ENCODE data around the gene TSGA10.
A peak's percentile ranks its signal among the peaks of the same experiment; 100 is the strongest.
"Not testable (repeated sequence)": the region's sequence is repeated elsewhere in the genome, so short reads cannot be mapped to it uniquely, and the experiment has no call there.

TSGA10 gene

DNA sequence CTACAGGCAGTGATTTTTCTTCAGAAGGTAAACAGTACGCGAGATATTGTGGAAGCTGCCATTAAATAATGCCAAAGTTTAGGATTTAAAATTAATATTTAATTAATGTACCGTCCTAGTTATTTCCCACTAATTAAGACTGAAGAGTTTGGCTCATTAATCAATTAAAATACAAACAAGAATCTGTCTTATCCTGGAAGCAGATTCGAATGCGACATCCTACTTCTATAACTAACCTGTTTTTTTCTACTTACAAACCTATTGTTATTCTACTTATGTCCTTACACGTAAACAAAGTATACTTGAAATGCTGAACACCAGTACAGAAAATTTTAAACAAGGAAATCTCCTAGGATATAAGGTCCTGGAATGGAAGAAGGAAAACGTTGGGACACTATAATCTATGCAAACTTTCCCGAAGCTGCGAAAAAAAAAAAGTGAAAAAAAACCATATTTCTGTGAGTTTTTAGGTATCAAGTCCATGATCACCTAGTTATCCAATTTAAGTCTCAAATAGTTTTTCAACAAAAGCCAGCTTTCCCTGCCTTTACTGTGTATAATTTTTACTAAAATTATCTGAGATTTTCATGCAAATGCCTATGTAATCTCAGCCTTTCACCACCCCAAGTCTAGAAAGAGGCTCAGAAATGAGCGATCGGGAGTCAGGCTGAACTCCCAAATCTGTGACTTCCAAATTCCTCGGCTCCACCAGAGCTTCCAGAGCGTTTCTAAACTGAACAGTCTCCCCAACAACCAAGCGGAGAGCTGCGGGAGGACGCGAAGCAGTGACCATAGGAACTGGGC, 14.5 kb downstream of the TSGA10 start:
- TF ChIP-seq, protein P1, sequence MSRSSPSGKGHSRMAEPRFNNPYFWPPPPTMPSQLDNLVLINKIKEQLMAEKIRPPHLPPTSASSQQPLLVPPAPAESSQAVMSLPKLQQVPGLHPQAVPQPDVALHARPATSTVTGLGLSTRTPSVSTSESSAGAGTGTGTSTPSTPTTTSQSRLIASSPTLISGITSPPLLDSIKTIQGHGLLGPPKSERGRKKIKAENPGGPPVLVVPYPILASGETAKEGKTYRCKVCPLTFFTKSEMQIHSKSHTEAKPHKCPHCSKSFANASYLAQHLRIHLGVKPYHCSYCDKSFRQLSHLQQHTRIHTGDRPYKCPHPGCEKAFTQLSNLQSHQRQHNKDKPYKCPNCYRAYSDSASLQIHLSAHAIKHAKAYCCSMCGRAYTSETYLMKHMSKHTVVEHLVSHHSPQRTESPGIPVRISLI (tag by site-specific recombination; IDR thresholded peaks at IDR 0.05) = peak; percentile 74
- TF ChIP-seq ZNF148 (tag by site-specific recombination; IDR thresholded peaks at IDR 0.05; ENCODE audit: borderline replicate concordance) = no peak
- no peaks in the 10 kb centered on the region; the same call in 1 of the 2 replicates for H3K9me3 ChIP-seq (ENCODE audit: control insufficient read depth, insufficient read depth, low read depth, low read length)
- peaks cover 2% of the 10 kb centered on the region; the same call in 1 of the 2 replicates for H3K4me1 ChIP-seq (ENCODE audit: control insufficient read depth, insufficient read depth, low read length)
- H3K27ac ChIP-seq (ENCODE audit: extremely low read depth, low read depth, low read length) = peak overlapping the region; percentile 74; the same call in 1 of the 2 replicates
- H3K4me3 ChIP-seq (ENCODE audit: low read depth, low read length) = peak overlapping the region; percentile 81
- ChIA-PET CTCF (interaction anchor here (0.6 to 1.0 kb wide), 2 partner anchors 10 to 53 kb away, joined by 3 to 7 read pairs; no protein-coding TSS in a partner anchor), POLR2A (interaction anchor here (0.6 to 2.8 kb wide), 14 partner anchors 9 to 230 kb away, joined by 3 to 58 read pairs (median 4); partner anchors contain the start of genes CRACDL, EIF5B, LIPT1 and MITD1)
- H3K36me3 ChIP-seq (ENCODE audit: control insufficient read depth in 2 of 2, insufficient read depth in 1 of 2, low read length in 2 of 2) = no peaks in the 10 kb centered on the region; a peak in 1 of 3 replicates

DNA sequence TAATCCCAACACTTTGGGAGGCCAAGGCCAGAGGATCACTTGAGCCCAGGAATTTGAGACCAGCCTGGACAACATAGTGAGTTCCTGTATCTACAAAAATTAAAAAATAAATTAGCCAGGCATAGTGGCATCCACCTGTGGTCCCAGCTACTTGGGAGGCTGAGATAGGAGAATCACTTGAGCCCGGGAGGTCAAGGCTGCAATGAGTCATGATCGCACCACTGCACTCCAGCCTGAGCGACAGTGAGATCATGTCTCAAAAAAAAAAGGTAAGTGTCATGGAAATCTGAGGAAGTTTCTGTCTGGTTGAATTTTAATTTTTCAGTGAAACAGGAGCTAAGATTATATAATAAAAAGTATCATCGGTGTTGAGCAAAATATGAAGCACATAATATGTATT, 15.7 kb downstream of the TSGA10 start:
- ChIA-PET CTCF (no interaction called here), POLR2A (interaction anchor here (0.6 kb wide), 2 partner anchors 19 to 139 kb away, joined by 3 read pairs; no protein-coding TSS in a partner anchor)
- Histone ChIP-seq H3K27ac (ENCODE audit: extremely low read depth, low read depth, low read length) (no peak overlapping the region), H3K4me3 (ENCODE audit: low read depth, low read length) (no peak overlapping the region), H3K4me1 (ENCODE audit: control insufficient read depth, insufficient read depth, low read length) (peaks cover 2% of the 10 kb centered on the region; the same call in 1 of the 2 replicates), H3K9me3 (ENCODE audit: control insufficient read depth, insufficient read depth, low read depth, low read length) (no peaks in the 10 kb centered on the region; the same call in 1 of the 2 replicates), H3K36me3 (ENCODE audit: control insufficient read depth in 2 of 2, insufficient read depth in 1 of 2, low read length in 2 of 2) (no peaks in the 10 kb centered on the region; a peak in 1 of 3 replicates)
- TF ChIP-seq, protein P2, sequence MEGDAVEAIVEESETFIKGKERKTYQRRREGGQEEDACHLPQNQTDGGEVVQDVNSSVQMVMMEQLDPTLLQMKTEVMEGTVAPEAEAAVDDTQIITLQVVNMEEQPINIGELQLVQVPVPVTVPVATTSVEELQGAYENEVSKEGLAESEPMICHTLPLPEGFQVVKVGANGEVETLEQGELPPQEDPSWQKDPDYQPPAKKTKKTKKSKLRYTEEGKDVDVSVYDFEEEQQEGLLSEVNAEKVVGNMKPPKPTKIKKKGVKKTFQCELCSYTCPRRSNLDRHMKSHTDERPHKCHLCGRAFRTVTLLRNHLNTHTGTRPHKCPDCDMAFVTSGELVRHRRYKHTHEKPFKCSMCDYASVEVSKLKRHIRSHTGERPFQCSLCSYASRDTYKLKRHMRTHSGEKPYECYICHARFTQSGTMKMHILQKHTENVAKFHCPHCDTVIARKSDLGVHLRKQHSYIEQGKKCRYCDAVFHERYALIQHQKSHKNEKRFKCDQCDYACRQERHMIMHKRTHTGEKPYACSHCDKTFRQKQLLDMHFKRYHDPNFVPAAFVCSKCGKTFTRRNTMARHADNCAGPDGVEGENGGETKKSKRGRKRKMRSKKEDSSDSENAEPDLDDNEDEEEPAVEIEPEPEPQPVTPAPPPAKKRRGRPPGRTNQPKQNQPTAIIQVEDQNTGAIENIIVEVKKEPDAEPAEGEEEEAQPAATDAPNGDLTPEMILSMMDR (tag by site-specific recombination; IDR thresholded peaks at IDR 0.05) = no peak
- TF ChIP-seq SCRT2 (tag by site-specific recombination; IDR thresholded peaks at IDR 0.05) (peak; percentile 45; the same call in 1 of the 2 replicates), BCL11B (tag by site-specific recombination; IDR thresholded peaks at IDR 0.05; ENCODE audit: low read depth) (no peak), ZFP41 (tag by site-specific recombination; IDR thresholded peaks at IDR 0.05; ENCODE audit: borderline replicate concordance) (no peak), ZNF488 (tag by site-specific recombination; IDR thresholded peaks at IDR 0.05) (no peak), GLIS1 (tag by site-specific recombination; IDR thresholded peaks at IDR 0.05) (peak; percentile 23; the same call in 1 of the 2 replicates)
- TF ChIP-seq, protein P1 (tag by site-specific recombination; IDR thresholded peaks at IDR 0.05) = 0 out of 2 replicates have a peak, but pooled peaks have one; percentile 22

DNA sequence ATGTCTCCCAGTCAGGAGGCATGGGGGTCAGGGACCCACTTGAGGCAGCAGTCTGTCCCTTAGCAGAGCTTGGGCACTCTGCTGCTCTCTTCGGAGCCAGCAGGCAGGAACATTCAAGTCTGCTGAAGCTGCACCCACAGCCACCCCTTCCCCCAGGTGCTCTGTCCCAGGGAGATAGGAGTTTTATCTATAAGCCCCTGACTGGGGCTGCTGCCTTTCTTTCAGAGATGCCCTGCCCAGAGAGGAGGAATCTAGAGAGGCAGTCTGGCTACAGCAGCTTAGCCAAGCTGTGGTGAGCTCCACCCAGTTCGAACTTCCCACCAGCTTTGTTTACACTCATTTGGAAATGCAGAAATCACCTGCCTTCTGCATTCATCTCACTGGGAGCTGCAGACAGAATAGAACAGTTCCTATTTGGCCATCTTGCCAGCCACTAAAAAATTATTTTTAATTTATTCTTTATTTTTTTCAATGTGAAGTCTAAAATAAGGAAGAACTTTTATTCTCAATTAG, 19.6 kb downstream of the TSGA10 start:
- POLR2A ChIA-PET; H3K4me1 ChIP-seq (ENCODE audit: control insufficient read depth, insufficient read depth, low read length); H3K9me3 ChIP-seq (ENCODE audit: control insufficient read depth, insufficient read depth, low read depth, low read length); H3K27ac ChIP-seq (ENCODE audit: extremely low read depth, low read depth, low read length); H3K36me3 ChIP-seq (ENCODE audit: control insufficient read depth in 2 of 2, insufficient read depth in 1 of 2, low read length in 2 of 2); H3K4me3 ChIP-seq (ENCODE audit: low read depth, low read length); CTCF ChIA-PET: not testable (repeated sequence)
